ENCODE data around the gene ITPRIPL1. TPM values are rescaled to one million over a fixed set of nuclear protein-coding genes. Genes with fewer than 3 reads are reported as not detected.

The ITPRIPL1 gene
- total and polyA plus RNA-seq, 2 donors from 2014 or later: 0.73 to 1.2 TPM

- no peaks in the 10 kb centered on the region for H3K27me3 ChIP-seq (ENCODE audit: control insufficient read depth, insufficient read depth, low read length)
- peaks cover 0 to 4% (median 0%) of the 10 kb centered on the region in 3 donors for H3K36me3 ChIP-seq (ENCODE audit: control insufficient read depth in 2 of 3, insufficient read depth in 3 of 3, low read length in 3 of 3)
- H3K4me1 ChIP-seq (ENCODE audit: control insufficient read depth in 2 of 3, insufficient read depth in 2 of 3, low read depth in 1 of 3, low read length in 3 of 3): no peaks in the 10 kb centered on the region
- H3K27ac ChIP-seq (ENCODE audit: low read depth in 2 of 2, low read length in 2 of 2): no peak overlapping the region
- no peak overlapping the region for H3K9ac ChIP-seq (ENCODE audit: low read length in 3 of 3)
- H3K9me3 ChIP-seq (ENCODE audit: control insufficient read depth in 2 of 3, insufficient read depth in 1 of 3, low read length in 3 of 3): no peaks in the 10 kb centered on the region
- DNase-seq (no peak), FAIRE-seq (no peak)
- TF ChIP-seq, protein P1, sequence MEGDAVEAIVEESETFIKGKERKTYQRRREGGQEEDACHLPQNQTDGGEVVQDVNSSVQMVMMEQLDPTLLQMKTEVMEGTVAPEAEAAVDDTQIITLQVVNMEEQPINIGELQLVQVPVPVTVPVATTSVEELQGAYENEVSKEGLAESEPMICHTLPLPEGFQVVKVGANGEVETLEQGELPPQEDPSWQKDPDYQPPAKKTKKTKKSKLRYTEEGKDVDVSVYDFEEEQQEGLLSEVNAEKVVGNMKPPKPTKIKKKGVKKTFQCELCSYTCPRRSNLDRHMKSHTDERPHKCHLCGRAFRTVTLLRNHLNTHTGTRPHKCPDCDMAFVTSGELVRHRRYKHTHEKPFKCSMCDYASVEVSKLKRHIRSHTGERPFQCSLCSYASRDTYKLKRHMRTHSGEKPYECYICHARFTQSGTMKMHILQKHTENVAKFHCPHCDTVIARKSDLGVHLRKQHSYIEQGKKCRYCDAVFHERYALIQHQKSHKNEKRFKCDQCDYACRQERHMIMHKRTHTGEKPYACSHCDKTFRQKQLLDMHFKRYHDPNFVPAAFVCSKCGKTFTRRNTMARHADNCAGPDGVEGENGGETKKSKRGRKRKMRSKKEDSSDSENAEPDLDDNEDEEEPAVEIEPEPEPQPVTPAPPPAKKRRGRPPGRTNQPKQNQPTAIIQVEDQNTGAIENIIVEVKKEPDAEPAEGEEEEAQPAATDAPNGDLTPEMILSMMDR (IDR thresholded peaks at IDR 0.05; ENCODE audit: borderline replicate concordance, extremely low read depth, insufficient read depth): no peak
- intact Hi-C loops (cut with DNase I): no loop called here
- no peak overlapping the region for H3K4me3 ChIP-seq (ENCODE audit: low read length in 3 of 3)
Observed at GRCh38 chr2:96347395-96347794, 22.3 kb downstream of the ITPRIPL1 start.

- Histone ChIP-seq H3K27me3 (ENCODE audit: control insufficient read depth, insufficient read depth, low read length) (no peaks in the 10 kb centered on the region), H3K4me3 (ENCODE audit: low read length in 3 of 3) (no peak overlapping the region), H3K36me3 (ENCODE audit: control insufficient read depth in 2 of 3, insufficient read depth in 3 of 3, low read length in 3 of 3) (no peaks in the 10 kb centered on the region), H3K9ac (ENCODE audit: low read length in 3 of 3) (no peak overlapping the region), H3K4me1 (ENCODE audit: control insufficient read depth in 2 of 3, insufficient read depth in 2 of 3, low read depth in 1 of 3, low read length in 3 of 3) (peaks cover 0 to 10% (median 9%) of the 10 kb centered on the region in 3 donors), H3K27ac (ENCODE audit: low read depth in 2 of 2, low read length in 2 of 2) (peak overlapping the region; percentile 10 to 34), H3K9me3 (ENCODE audit: control insufficient read depth in 2 of 3, insufficient read depth in 1 of 3, low read length in 3 of 3) (no peaks in the 10 kb centered on the region)
- intact Hi-C loops (cut with DNase I): no loop called here
- DNase-seq (peak in 2 of 5 donors; percentile 21 to 92), FAIRE-seq (no peak)
- TF ChIP-seq, protein P1 (IDR thresholded peaks at IDR 0.05; ENCODE audit: borderline replicate concordance, extremely low read depth, insufficient read depth): no peak
Observed at GRCh38 chr2:96353032-96353561, 28.0 kb downstream of the ITPRIPL1 start.

- no peak overlapping the region for H3K4me3 ChIP-seq (ENCODE audit: low read length in 3 of 3)
- peak in 1 of 5 donors; percentile 17 for DNase-seq
Observed at GRCh38 chr2:96353606-96354101, 28.5 kb downstream of the ITPRIPL1 start.

More at GRCh38 chr2:96353606-96354101, 28.5 kb downstream of the ITPRIPL1 start:
- H3K27me3 ChIP-seq (ENCODE audit: control insufficient read depth, insufficient read depth, low read length): no peaks in the 10 kb centered on the region
- H3K9me3 ChIP-seq (ENCODE audit: control insufficient read depth in 2 of 3, insufficient read depth in 1 of 3, low read length in 3 of 3): no peaks in the 10 kb centered on the region
- intact Hi-C loops (cut with DNase I): no loop called here
- H3K9ac ChIP-seq (ENCODE audit: low read length in 3 of 3): no peak overlapping the region
- H3K27ac ChIP-seq (ENCODE audit: low read depth in 2 of 2, low read length in 2 of 2): peak overlapping the region in 1 of 2 donors; percentile 56
- TF ChIP-seq, protein P1 (IDR thresholded peaks at IDR 0.05; ENCODE audit: borderline replicate concordance, extremely low read depth, insufficient read depth): no peak
- no peak for FAIRE-seq
- no peaks in the 10 kb centered on the region for H3K36me3 ChIP-seq (ENCODE audit: control insufficient read depth in 2 of 3, insufficient read depth in 3 of 3, low read length in 3 of 3)
- peaks cover 0 to 10% (median 9%) of the 10 kb centered on the region in 3 donors for H3K4me1 ChIP-seq (ENCODE audit: control insufficient read depth in 2 of 3, insufficient read depth in 2 of 3, low read depth in 1 of 3, low read length in 3 of 3)
